Measurements from ENCODE around the gene TAF6L. TPM values are rescaled to one million over a fixed set of nuclear protein-coding genes. Genes with fewer than 3 reads are reported as not detected.

The TAF6L gene
- polyA plus RNA-seq, 1 donor (not counting 4 experiments of a cell fraction or from before 2014, with no cell fraction given) = 14.7 TPM

DNA sequence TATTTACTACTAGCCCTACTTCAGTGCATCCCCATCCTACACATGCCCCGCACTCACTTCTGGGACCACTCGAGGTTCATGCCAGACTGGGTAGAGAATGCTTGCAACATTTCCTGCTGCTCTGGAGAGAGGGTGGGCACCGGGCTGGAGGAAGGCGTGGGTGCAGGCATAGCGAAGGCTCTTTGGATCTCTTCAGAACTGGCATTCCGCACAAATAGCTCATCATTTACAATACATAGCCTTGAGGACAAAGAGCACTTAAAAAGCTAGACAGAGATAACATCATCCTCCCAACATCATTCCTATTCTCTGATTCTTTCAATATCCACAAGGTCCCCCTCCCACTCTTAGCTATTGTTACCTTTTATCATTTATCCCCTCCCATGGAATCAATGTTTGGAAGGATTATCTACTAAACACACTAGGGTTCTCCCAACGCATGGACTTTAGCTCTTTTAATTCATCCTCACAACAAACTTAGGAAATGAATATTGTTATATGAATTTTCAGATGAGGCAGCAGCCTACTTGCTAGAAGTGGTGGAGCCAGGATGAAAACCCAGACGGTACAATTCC lies 23.1 kb downstream of the TAF6L start:
- no peak for DNase-seq (ENCODE audit: low read depth, low spot score)
- TF ChIP-seq EZH2 (IDR thresholded peaks at IDR 0.05; ENCODE audit: low read length) = no peak
- TF ChIP-seq, protein P1, sequence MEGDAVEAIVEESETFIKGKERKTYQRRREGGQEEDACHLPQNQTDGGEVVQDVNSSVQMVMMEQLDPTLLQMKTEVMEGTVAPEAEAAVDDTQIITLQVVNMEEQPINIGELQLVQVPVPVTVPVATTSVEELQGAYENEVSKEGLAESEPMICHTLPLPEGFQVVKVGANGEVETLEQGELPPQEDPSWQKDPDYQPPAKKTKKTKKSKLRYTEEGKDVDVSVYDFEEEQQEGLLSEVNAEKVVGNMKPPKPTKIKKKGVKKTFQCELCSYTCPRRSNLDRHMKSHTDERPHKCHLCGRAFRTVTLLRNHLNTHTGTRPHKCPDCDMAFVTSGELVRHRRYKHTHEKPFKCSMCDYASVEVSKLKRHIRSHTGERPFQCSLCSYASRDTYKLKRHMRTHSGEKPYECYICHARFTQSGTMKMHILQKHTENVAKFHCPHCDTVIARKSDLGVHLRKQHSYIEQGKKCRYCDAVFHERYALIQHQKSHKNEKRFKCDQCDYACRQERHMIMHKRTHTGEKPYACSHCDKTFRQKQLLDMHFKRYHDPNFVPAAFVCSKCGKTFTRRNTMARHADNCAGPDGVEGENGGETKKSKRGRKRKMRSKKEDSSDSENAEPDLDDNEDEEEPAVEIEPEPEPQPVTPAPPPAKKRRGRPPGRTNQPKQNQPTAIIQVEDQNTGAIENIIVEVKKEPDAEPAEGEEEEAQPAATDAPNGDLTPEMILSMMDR (optimal IDR thresholded peaks at IDR 0.05 in 1 of 3, IDR thresholded peaks at IDR 0.05 in 1 of 3, conservative IDR thresholded peaks at IDR 0.05 in 1 of 3; ENCODE audit: extremely low read depth in 1 of 3, insufficient read depth in 2 of 3, low read length in 3 of 3) = no peak
- H3K27me3 ChIP-seq (ENCODE audit: control insufficient read depth, extremely low read depth, insufficient read depth, low read length) = no peaks in the 10 kb centered on the region
- peaks cover 20% of the 10 kb centered on the region for H3K4me1 ChIP-seq (ENCODE audit: control insufficient read depth, extremely low read depth, insufficient read depth, low read length)
- no peak overlapping the region for H3K9ac ChIP-seq (ENCODE audit: control insufficient read depth, extremely low read depth, insufficient read depth, low read length)
- H3K79me2 ChIP-seq (ENCODE audit: control insufficient read depth, insufficient read depth, low read length) = peaks cover 24% of the 10 kb centered on the region
- H2AFZ ChIP-seq (ENCODE audit: control insufficient read depth, low read length) = no peak overlapping the region
- H3K9me3 ChIP-seq (ENCODE audit: control insufficient read depth, low read depth, low read length) = no peaks in the 10 kb centered on the region
- dilution Hi-C loops (cut with MboI; ENCODE audit: extremely low pct_ligation_motif_present, low sequenced_read_pairs) = no loop called here
- H3K27ac ChIP-seq (ENCODE audit: control insufficient read depth, insufficient read depth, low read length) = no peak overlapping the region
- FAIRE-seq = no peak
- no peak overlapping the region for H3K4me2 ChIP-seq (ENCODE audit: control insufficient read depth, extremely low read depth, insufficient read depth, low read depth, low read length)
- peaks cover 27 to 62% of the 10 kb centered on the region in 2 experiments for H3K36me3 ChIP-seq (ENCODE audit: control insufficient read depth in 2 of 2, extremely low read depth in 1 of 2, insufficient read depth in 2 of 2, low read length in 2 of 2)
- no peaks in the 10 kb centered on the region for H4K20me1 ChIP-seq (ENCODE audit: control insufficient read depth, extremely low read depth, insufficient read depth, low read length)
- H3K4me3 ChIP-seq (ENCODE audit: control insufficient read depth in 2 of 3, extremely low read depth in 1 of 3, insufficient read depth in 2 of 3, low read depth in 1 of 3, low read length in 3 of 3) = no peak overlapping the region
- no peaks in the 10 kb centered on the region for H3K9me1 ChIP-seq (ENCODE audit: control insufficient read depth, extremely low read depth, insufficient read depth, low read length)

DNA sequence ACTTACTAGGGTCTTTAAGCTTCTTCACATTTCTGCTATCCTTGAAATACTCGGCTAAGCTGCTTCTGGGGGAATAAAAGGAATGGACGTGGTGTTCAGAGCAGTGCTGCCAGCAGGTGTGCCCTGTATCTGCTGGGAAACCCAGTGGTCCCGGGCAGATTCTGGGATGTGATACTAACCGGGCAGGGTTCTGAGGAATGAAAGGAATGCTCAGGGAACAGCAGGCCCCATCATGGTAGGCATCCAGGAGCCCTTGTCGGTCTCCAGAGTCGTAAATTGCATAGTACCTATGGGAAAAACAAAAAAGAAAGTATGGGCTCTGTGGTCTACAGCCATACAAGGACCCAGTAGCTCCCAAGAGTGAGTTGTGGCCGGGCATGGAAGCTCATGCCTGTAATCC lies 25.1 kb downstream of the TAF6L start:
- Histone ChIP-seq H3K4me2 (ENCODE audit: control insufficient read depth, extremely low read depth, insufficient read depth, low read depth, low read length) (no peak overlapping the region), H3K4me3 (ENCODE audit: control insufficient read depth in 2 of 3, extremely low read depth in 1 of 3, insufficient read depth in 2 of 3, low read depth in 1 of 3, low read length in 3 of 3) (no peak overlapping the region), H3K9me1 (ENCODE audit: control insufficient read depth, extremely low read depth, insufficient read depth, low read length) (no peaks in the 10 kb centered on the region), H3K27me3 (ENCODE audit: control insufficient read depth, extremely low read depth, insufficient read depth, low read length) (no peaks in the 10 kb centered on the region), H3K79me2 (ENCODE audit: control insufficient read depth, insufficient read depth, low read length) (peaks cover 5% of the 10 kb centered on the region), H2AFZ (ENCODE audit: control insufficient read depth, low read length) (no peak overlapping the region), H3K9ac (ENCODE audit: control insufficient read depth, extremely low read depth, insufficient read depth, low read length) (no peak overlapping the region), H3K4me1 (ENCODE audit: control insufficient read depth, extremely low read depth, insufficient read depth, low read length) (peaks cover 6% of the 10 kb centered on the region), H3K27ac (ENCODE audit: control insufficient read depth, insufficient read depth, low read length) (no peak overlapping the region), H3K9me3 (ENCODE audit: control insufficient read depth, low read depth, low read length) (no peaks in the 10 kb centered on the region), H3K36me3 (ENCODE audit: control insufficient read depth in 2 of 2, extremely low read depth in 1 of 2, insufficient read depth in 2 of 2, low read length in 2 of 2) (peaks cover 43 to 66% of the 10 kb centered on the region in 2 experiments), H4K20me1 (ENCODE audit: control insufficient read depth, extremely low read depth, insufficient read depth, low read length) (no peaks in the 10 kb centered on the region)
- FAIRE-seq = no peak
- dilution Hi-C loops (cut with MboI; ENCODE audit: extremely low pct_ligation_motif_present, low sequenced_read_pairs) = no loop called here
- TF ChIP-seq EZH2 (IDR thresholded peaks at IDR 0.05; ENCODE audit: low read length) = no peak
- TF ChIP-seq, protein P1 (optimal IDR thresholded peaks at IDR 0.05 in 1 of 3, IDR thresholded peaks at IDR 0.05 in 1 of 3, conservative IDR thresholded peaks at IDR 0.05 in 1 of 3; ENCODE audit: extremely low read depth in 1 of 3, insufficient read depth in 2 of 3, low read length in 3 of 3) = no peak
- DNase-seq (ENCODE audit: low read depth, low spot score) = no peak

Data from keratinocyte (primary cell).